K562 (cell line): ENCODE data around the gene TMEM181. TPM values are rescaled to one million over a fixed set of nuclear protein-coding genes. Genes with fewer than 3 reads are reported as not detected.
A peak's percentile ranks its signal among the peaks of the same experiment; 100 is the strongest.

Experiments
- ATAC-seq: fragments of 200-7000 bp; cut with Tn5 transposase; 3 replicates; pipeline ENCODE4 v1.9.1; 2020; ENCODE audit warnings: moderate library complexity
- BruUV-seq: library from RNA; stranded (reverse); fragments of 400-500 nt; replicated peaks from 2 replicates; lab custom pipeline; 2021; lab: Mats Ljungman, UMichigan
- CTCF ChIA-PET: fragments of 300-600 bp; formaldehyde crosslinking; extraction: SDS; loops from one replicate; lab custom pipeline; 2021; ENCODE audit warnings: low intra/inter-chr PET ratio; lab: Yijun Ruan, JAX
- POLR2A ChIA-PET: fragments of 300-600, 350-650 bp; sonication (Branson Sonifier 250); formaldehyde crosslinking; extraction: SDS; loops from one replicate; lab custom pipeline; 2021; ENCODE audit warnings: antibody characterized with exemption, inconsistent platforms; lab: Yijun Ruan, JAX
- DNase-seq, 4 experiments: peaks; one replicate each; pipeline versions ENCODE4 v3.0.0 to v3.0.0-alpha.2; 2011 to 2018; ENCODE audit warnings: low spot score in 3 of 4, mixed read lengths in 3 of 4; ENCODE audit errors: extremely low read depth in 1 of 4
- FAIRE-seq: peaks from 2 replicates; lab custom pipeline; 2011; peaks lifted over from hg19 to GRCh38; lab: Jason Lieb, UNC
- H2AFZ ChIP-seq: 2 replicates; pipeline ENCODE4 v1.6.0; 2011; ENCODE audit warnings: low read depth, low read length, control low read depth, inconsistent platforms
- H3K27ac ChIP-seq: fragments of 200-600 bp; 3 replicates; pipeline ENCODE4 v1.8.0; 2011; ENCODE audit warnings: low read depth, mild to moderate bottlenecking, control low read depth, inconsistent platforms, low read length, moderate library complexity, mixed read lengths; ENCODE audit errors: extremely low read depth
- H3K27me3 ChIP-seq, 2 experiments: fragments of 300-600 bp in 1 of 2; 2 replicates in 1 of 2; 3 replicates in 1 of 2; pipeline versions ENCODE4 v1.6.0 to v1.8.0; 2011; ENCODE audit warnings: inconsistent platforms in 2 of 2, low read length in 2 of 2, mild to moderate bottlenecking in 1 of 2, mixed read lengths in 1 of 2, moderate library complexity in 1 of 2; ENCODE audit not compliant: control insufficient read depth in 2 of 2, insufficient read depth in 2 of 2
- H3K36me3 ChIP-seq: fragments of 300-600 bp; 3 replicates; pipeline ENCODE4 v1.8.0; 2011; ENCODE audit warnings: mild to moderate bottlenecking, low read length, inconsistent platforms; ENCODE audit not compliant: control insufficient read depth, insufficient read depth
- H3K4me1 ChIP-seq, 2 experiments: fragments of 200-600 bp in 1 of 2; replicated peaks in 1 of 2; 2 replicates in 1 of 2; 3 replicates in 1 of 2; pipeline versions ENCODE4 v1.5.1 to v1.8.0; 2011; ENCODE audit warnings: inconsistent platforms in 2 of 2, low read length in 2 of 2, mild to moderate bottlenecking in 1 of 2, mixed read lengths in 1 of 2, moderate library complexity in 1 of 2; ENCODE audit not compliant: control insufficient read depth in 2 of 2, insufficient read depth in 2 of 2
- H3K4me2 ChIP-seq: 2 replicates; pipeline ENCODE4 v1.6.1; 2011; ENCODE audit warnings: low read length, control low read depth, inconsistent platforms, mixed read lengths; ENCODE audit not compliant: insufficient read depth
- H3K4me3 ChIP-seq: fragments of 200-600 bp; sonication (generic), shearing (Covaris generic); 2 replicates; pipeline ENCODE4 v1.5.1; 2016; ENCODE audit warnings: control low read depth, inconsistent platforms
- H3K79me2 ChIP-seq: fragments of 200-600 bp; 3 replicates; pipeline ENCODE4 v1.8.0; 2011; ENCODE audit warnings: low read length, inconsistent platforms; ENCODE audit not compliant: control insufficient read depth, insufficient read depth
- H3K9ac ChIP-seq, 2 experiments: 2 replicates each; pipeline versions ENCODE4 v1.6.0 to v1.6.1; 2011; ENCODE audit warnings: low read depth in 2 of 2, low read length in 2 of 2, control low read depth in 1 of 2, inconsistent platforms in 1 of 2, mild to moderate bottlenecking in 1 of 2, mixed read lengths in 1 of 2; ENCODE audit not compliant: insufficient read depth in 1 of 2
- H3K9me1 ChIP-seq: one replicate; pipeline ENCODE4 v1.6.0; 2011; ENCODE audit warnings: inconsistent platforms, mild to moderate bottlenecking, low read length, moderate library complexity; ENCODE audit not compliant: control insufficient read depth, insufficient read depth
- H3K9me3 ChIP-seq: replicated peaks from 2 replicates; pipeline ENCODE4 v1.5.1; 2011; ENCODE audit warnings: low read depth, low read length, inconsistent platforms; ENCODE audit not compliant: control insufficient read depth, insufficient read depth
- H4K20me1 ChIP-seq: replicated peaks from 2 replicates; pipeline ENCODE4 v1.6.1; 2011; ENCODE audit warnings: low read length, inconsistent platforms, mixed read lengths; ENCODE audit not compliant: control insufficient read depth, insufficient read depth
- ESRRB ChIP-seq: fragments of 250-450 bp; sonication (Bioruptor Pico); IDR thresholded peaks from 2 replicates; pipeline ENCODE4 v1.5.0; 2020; ENCODE audit warnings: mild to moderate bottlenecking, moderate library complexity, borderline replicate concordance
- FOXJ2 ChIP-seq: fragments of 200-800 bp; sonication (Bioruptor generic); IDR thresholded peaks from 2 replicates; pipeline ENCODE4 v1.6.1; 2016; ENCODE audit warnings: missing genetic modification characterization, missing compliant biosample characterization
- MXI1 ChIP-seq: IDR thresholded peaks from 2 replicates; pipeline ENCODE4 v1.6.1; 2011; ENCODE audit warnings: low read depth, mild to moderate bottlenecking, improper control_type of control experiment, low read length
- NEUROD1 ChIP-seq: fragments of 150-350 bp; IDR thresholded peaks from 2 replicates; pipeline ENCODE4 v1.6.1; 2014; ENCODE audit warnings: borderline replicate concordance, low read length, low read depth; ENCODE audit not compliant: partially characterized antibody
- TAF1 ChIP-seq: IDR thresholded peaks from 2 replicates; pipeline ENCODE4 v1.6.1; 2011; ENCODE audit warnings: mild to moderate bottlenecking, low read length, moderate library complexity; ENCODE audit not compliant: insufficient read depth, control insufficient read depth, severe bottlenecking; ENCODE audit errors: extremely low read depth
- ZNF766 ChIP-seq: fragments of 200-800 bp; sonication (Bioruptor generic); conservative IDR thresholded peaks from 2 replicates; pipeline ENCODE4 v1.6.1; 2016; ENCODE audit warnings: missing genetic modification characterization, missing compliant biosample characterization
- WGBS: fragments of 100-300 bp; shearing (Covaris generic); methylation state at CpG from one replicate; pipeline ENCODE4 v1.1.6; 2016; ENCODE audit warnings: low coverage, mixed read lengths; ENCODE audit not compliant: insufficient coverage; ENCODE audit errors: missing lambda C conversion rate; 5-methylcytosine and 5-hydroxymethylcytosine counted together
- in situ Hi-C: fragments of 300-500 bp; cut with MboI; formaldehyde crosslinking; loops from 4 replicates; pipeline ENCODE4 v1.15.0; 2018; ENCODE audit warnings: inconsistent platforms, mixed read lengths
- intact Hi-C: fragments of 100-400 bp; cut with micrococcal nuclease; formaldehyde crosslinking; loops from 2 replicates; pipeline ENCODE4 v1.14.2; 2022
- polyA plus RNA-seq, 8 experiments: library from polyadenylated mRNA; depleted of rRNA in 4 of 8; stranded (reverse) in 5 of 8; unstranded in 3 of 8; fragments of >200 nt; fragmentation: Nextera tagmentation in 2 of 8; fragmentation: Illumina TruSeq in 1 of 8; extraction: Ambion mirVana in 2 of 8; extraction: Trizol in 1 of 8; gene quantifications; 2 replicates each; pipeline versions ENCODE4 v1.2.1 to v1.2.3, GENCODE V29; 2011 to 2014; ENCODE audit warnings: inconsistent platforms in 1 of 8, missing spikeins in 1 of 8
- total RNA-seq, 7 experiments: library from RNA; depleted of rRNA in 6 of 7; stranded (reverse); fragments of >200 nt in 6 of 7; fragmentation: Illumina TruSeq in 2 of 7; extraction: Trizol in 2 of 7; gene quantifications; 2 replicates each; pipeline versions ENCODE4 v1.2.1 to v1.2.3, GENCODE V29; 2011 to 2021; ENCODE audit warnings: low replicate concordance in 1 of 7
- TF ChIP-seq, protein P1 (sequence below): sonication (generic); formaldehyde crosslinking; IDR thresholded peaks from 2 replicates; pipeline ENCODE4 v1.8.1; 2023; ENCODE audit warnings: mild to moderate bottlenecking, missing genetic modification reagents
- TF ChIP-seq, protein P2 (sequence below): fragments of 250-450 bp; sonication (Bioruptor Pico); IDR thresholded peaks from 2 replicates; pipeline ENCODE4 v1.5.0; 2022; ENCODE audit warnings: mild to moderate bottlenecking

Gene TMEM181
- total and polyA plus RNA-seq, 9 of the 15 experiments (the other 6 are each of a cell fraction or from before 2014, with no cell fraction given): 5.6 to 27.2 (median 19.9) TPM

DNA sequence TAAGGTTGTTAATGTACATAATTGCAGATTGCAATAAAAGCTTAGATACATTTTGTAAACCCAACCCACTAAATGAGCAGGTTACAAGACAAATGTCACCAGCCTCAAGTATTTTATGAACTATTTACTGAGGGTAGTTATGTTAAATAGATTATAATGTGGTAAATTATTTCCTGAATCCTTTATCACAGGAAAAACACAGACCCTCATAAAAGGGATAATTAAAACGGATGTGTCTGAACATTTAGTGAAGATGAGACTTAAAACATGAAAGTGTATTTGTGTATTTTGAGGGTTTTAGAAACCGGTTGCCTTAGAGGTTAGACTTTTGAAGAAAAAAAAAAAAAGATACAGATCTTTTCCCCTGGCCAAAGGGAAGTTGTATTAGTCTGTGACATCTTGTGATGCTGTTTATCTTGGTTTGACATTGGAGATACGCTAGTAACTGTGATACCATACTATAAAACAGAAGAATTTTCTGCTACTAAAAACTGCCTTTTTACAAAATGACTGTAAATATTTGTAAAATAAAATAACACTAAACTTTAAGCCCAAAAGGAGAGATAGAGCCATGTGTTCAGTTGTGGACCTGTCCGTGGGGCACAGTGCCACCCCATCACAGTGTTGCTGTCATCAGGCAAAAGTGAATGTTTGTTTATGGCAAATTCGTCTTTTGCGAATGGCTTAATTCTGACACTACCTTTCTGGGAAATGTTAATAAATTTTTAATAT, 75.0 kb downstream of the TMEM181 start:
- no peak for TF ChIP-seq ESRRB (CRISPR knock-in tag)
- no peak for TF ChIP-seq ZNF766 (CRISPR knock-in tag)
- no peak for TF ChIP-seq MXI1
- TF ChIP-seq, protein P1, sequence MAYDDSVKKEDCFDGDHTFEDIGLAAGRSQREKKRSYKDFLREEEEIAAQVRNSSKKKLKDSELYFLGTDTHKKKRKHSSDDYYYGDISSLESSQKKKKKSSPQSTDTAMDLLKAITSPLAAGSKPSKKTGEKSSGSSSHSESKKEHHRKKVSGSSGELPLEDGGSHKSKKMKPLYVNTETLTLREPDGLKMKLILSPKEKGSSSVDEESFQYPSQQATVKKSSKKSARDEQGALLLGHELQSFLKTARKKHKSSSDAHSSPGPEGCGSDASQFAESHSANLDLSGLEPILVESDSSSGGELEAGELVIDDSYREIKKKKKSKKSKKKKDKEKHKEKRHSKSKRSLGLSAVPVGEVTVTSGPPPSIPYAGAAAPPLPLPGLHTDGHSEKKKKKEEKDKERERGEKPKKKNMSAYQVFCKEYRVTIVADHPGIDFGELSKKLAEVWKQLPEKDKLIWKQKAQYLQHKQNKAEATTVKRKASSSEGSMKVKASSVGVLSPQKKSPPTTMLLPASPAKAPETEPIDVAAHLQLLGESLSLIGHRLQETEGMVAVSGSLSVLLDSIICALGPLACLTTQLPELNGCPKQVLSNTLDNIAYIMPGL (CRISPR knock-in tag): no peak
- TF ChIP-seq TAF1: no peak
- TF ChIP-seq, protein P2, sequence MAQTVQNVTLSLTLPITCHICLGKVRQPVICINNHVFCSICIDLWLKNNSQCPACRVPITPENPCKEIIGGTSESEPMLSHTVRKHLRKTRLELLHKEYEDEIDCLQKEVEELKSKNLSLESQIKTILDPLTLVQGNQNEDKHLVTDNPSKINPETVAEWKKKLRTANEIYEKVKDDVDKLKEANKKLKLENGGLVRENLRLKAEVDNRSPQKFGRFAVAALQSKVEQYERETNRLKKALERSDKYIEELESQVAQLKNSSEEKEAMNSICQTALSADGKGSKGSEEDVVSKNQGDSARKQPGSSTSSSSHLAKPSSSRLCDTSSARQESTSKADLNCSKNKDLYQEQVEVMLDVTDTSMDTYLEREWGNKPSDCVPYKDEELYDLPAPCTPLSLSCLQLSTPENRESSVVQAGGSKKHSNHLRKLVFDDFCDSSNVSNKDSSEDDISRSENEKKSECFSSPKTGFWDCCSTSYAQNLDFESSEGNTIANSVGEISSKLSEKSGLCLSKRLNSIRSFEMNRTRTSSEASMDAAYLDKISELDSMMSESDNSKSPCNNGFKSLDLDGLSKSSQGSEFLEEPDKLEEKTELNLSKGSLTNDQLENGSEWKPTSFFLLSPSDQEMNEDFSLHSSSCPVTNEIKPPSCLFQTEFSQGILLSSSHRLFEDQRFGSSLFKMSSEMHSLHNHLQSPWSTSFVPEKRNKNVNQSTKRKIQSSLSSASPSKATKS (CRISPR knock-in tag): no peak
- no peak for TF ChIP-seq NEUROD1
- TF ChIP-seq FOXJ2 (tag): no peak
- WGBS: 74% methylated on average over 6 of the region's 6 CpGs
- Histone ChIP-seq H3K9me3 (no peaks in the 10 kb centered on the region), H3K9ac (no peak overlapping the region), H3K27me3 (no peaks in the 10 kb centered on the region), H3K4me1 (peaks cover 11 to 17% of the 10 kb centered on the region in 2 experiments), H3K4me2 (no peak overlapping the region), H3K79me2 (0 out of 3 replicates have a peak, but pooled peaks cover under 1% of the 10 kb centered on the region), H3K36me3 (peaks cover 76% of the 10 kb centered on the region), H2AFZ (no peak overlapping the region), H4K20me1 (peaks cover 18% of the 10 kb centered on the region), H3K27ac (no peak overlapping the region), H3K4me3 (no peak overlapping the region), H3K9me1 (no peaks in the 10 kb centered on the region)
- FAIRE-seq: no peak
- in situ Hi-C loops (no loop called here), intact Hi-C loops (no loop called here)
- TSS peak; percentile 5 for BruUV-seq
- ATAC-seq: no peak
- ChIA-PET POLR2A (no interaction called here), CTCF (no interaction called here)
- no peak for DNase-seq
